Activated CD4-positive, CD25-positive, alpha-beta regulatory T cell treated with anti-CD3 and anti-CD28 coated beads, Interleukin-2, amount 50 U/mL, for 24 hours (primary cell): ENCODE data around the gene MED13L.
A peak's percentile ranks its signal among the peaks of the same experiment; 100 is the strongest.

ENCODE experiments used
- ATAC-seq, 2 donors: fragments of 150-1000 bp; cut with Tn5 transposase; one replicate each; pipeline ENCODE4 v1.10.0; 2021; ENCODE audit warnings: mild to moderate bottlenecking in 1 of 2, moderate library complexity in 1 of 2

Gene MED13L

GRCh38 chr12:116209503-116209902 is 68.0 kb downstream of the MED13L start:
- no peak for ATAC-seq

GRCh38 chr12:116207274-116207673 is 70.2 kb downstream of the MED13L start:
- ATAC-seq = no peak

DNA sequence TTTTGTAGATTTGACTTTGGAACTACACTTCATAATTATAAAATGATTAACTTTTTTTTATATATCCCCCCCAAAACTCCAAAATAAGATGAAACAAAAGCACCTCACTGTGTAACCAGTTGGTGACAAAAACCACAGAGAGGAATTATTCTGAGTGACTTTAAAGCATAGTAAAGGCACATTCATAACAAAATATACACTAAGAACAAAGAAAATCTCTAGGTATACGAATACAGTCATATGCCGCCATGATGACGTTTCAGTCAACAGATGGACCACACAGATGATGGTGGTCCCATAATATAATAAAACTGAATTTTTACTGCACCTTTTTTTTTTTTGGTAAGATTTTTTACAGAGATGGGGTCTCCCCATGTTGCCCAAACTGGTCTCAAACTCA is 70.7 kb downstream of the MED13L start:
- no peak for ATAC-seq

DNA sequence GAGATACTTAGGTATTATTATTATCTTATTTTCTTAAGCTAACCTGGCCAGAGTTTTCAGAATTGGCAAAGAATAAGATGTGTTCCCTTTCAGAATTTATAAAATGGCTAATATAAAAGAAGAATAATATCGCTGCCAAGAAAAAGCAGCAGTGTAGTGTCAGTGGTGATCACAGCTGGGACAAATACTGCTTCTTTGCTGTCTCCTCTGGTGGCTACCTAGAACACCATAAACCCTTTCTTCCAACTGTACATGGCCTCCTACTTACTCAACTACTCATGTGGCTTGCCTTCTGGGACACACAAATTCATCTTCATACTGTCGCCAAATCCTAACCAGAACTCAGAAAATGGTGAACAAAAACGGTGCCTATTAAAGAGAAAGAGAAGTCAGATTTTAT is 72.7 kb downstream of the MED13L start:
- ATAC-seq = no peak

DNA sequence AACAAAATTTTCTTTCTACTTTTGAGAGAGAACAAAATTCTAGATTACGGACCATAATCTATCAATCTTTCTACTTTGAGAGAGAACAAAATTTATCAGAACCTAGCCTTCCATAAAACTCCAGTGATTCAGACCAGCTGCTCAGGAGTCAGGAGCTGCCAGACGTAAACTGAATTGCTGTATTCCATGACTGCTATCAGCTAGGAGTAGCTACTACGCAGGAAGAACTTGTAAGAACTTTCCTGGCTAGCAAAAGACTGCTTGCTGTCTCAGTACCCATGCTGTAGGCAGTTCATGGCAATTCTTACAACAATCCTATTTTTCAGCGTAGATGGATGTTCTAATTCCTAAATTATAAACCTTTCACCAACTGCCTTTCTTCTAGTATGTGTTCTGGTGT is 73.3 kb downstream of the MED13L start:
- no peak for ATAC-seq

- no peak for ATAC-seq
These were observed 74.6 kb downstream of the MED13L start for GRCh38 chr12:116202940-116203339.

GRCh38 chr12:116202433-116202832 is 75.1 kb downstream of the MED13L start:
- no peak for ATAC-seq

DNA sequence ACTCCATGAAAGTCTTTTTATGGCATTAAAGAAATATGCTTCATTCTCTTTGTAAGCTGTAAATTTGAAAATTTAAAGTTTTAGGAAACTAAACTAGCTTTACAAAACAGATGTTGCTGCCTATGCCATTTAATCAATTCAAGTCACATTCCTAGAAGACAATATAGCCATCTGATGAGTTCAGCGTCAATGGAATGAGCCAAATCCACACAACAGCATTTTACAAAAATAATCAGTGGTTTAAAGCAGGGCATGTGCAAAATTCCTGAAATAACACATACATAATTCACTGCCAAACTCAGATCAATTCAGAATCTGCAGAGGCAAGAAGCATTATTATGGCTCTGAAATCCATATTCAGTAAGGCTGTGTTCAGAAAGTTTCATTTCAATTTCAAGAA is 75.6 kb downstream of the MED13L start:
- no peak for ATAC-seq

DNA sequence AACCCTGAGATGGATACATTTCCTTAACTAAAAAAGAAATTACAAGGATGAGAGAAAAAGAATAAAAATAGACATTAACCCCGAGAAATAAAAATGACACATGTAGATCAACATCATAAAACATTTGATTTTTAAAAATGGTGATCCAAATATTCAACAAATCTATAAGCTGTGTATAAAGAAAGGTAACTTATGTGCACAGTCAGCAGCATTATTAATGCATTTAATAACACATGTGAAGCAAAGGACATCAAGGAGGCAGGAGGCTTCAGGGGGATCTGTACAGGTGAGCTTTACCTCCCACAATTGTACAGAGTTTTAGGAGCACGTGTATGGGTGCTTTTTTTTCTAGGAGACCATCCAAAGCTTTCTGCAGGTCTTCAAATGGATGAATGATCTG is 76.1 kb downstream of the MED13L start:
- ATAC-seq = no peak

GRCh38 chr12:116200812-116201211 is 76.7 kb downstream of the MED13L start:
- no peak for ATAC-seq

DNA sequence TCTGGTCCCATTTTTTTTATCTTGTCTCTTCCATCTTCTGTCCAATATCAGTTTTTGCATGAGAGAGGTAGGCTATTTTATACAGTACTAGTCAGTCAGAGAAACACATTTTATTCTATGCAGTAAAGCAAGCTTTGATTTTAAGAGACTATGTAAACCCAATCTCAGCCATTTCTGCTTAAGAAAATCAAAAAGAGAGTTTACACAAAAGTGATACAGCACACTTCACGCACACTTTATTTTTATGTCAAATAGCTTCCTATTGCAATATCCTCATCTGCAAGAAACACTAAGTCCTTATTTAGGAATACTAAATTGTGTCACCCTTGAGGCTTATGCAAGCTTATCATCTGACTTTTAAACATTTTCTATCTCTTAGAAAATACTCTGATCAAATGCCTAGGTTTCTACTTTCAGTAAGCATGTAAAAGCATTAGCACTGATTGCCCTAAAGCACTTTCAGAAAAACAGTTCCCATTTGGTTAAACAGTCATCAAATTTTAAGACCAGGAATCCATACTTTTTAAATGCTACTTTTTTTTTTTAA is 78.3 kb downstream of the MED13L start:
- ATAC-seq = no peak

DNA sequence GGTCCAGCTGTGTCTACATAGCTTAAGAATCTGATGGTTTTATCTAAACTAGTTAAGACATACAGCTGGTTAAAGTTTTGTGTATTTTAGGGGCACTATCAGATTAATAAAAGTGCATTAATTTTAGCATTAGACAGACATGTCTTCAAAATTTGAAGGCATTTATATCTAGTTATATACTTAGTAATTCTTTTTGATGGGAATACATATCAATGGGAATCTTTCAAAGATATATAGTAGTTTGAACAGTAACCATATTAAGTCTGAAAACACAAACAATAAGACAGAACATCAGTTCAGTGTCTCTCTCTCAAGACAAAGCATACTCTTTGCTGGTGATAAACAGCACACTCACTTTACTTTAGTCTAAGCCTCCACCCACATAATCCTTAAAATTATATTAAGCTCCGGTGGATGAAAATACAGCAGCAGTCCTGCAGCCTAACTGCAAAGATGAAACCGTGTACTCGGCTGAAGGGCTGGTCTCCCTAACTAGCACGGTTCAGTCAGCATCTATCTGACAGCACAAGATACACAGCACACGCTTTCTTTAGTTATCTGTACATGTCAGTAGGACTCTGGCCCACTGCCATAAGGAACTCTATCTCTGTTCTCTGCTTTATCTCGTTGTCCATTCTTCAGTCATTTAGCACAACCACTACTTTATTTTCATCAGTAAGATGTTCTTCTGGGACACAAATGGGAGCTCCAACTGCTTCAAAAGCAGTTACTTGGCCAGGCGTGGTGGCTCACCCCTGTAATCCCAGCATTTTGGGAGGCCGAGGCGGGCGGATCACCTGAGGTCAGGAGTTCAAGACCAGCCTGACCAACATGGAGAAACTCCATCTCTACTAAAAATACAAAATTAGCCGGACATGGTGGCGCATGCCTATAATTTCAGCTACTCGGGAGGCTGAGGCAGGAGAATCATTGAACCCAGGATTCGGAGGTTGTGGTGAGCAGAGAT is 80.5 kb downstream of the MED13L start:
- ATAC-seq = no peak

DNA sequence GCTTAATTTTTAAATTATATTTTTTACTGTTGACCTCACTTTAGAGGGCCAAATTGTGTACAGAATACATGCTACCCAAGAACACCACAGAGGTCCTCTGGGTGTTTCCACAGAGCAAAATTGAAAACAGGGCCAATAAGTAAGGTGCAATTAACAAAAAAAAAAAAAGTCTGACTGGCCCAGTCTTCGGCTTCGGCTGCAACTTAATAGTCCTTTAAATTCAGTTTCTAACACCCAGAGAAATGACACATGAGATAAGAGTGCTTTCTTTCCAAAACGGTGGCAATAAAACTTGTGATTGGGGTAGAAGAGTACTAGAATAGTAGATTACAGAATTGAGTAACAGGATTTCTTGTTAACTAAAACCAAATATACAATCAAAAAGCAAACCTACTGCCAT is 81.3 kb downstream of the MED13L start:
- no peak for ATAC-seq

DNA sequence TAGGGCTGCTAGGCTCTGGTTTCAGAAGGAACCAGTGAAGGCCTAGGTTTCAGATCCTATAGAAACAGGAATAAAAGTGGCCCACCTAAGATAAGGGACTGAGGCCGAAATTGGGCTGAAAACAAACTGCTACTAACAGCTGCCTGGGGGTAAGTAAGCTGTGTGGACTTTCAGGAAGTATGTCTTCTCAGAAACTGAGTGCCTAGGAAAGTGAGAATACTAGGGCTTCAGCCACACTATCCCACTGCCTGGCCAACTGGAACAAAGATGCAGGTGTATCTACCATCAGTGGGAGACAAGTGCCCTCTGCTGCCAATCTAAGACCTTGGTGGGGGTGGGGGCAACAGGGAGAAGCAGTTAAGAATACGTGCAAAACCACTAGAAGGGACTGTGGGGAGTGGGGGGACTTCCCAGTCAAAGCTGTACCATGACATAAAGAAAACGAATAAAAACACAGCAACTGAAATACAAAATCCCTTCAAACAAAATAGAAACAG is 82.5 kb downstream of the MED13L start:
- peak; percentile 88 to 90 for ATAC-seq

GRCh38 chr12:116189692-116190091 is 87.8 kb downstream of the MED13L start:
- no peak for ATAC-seq

DNA sequence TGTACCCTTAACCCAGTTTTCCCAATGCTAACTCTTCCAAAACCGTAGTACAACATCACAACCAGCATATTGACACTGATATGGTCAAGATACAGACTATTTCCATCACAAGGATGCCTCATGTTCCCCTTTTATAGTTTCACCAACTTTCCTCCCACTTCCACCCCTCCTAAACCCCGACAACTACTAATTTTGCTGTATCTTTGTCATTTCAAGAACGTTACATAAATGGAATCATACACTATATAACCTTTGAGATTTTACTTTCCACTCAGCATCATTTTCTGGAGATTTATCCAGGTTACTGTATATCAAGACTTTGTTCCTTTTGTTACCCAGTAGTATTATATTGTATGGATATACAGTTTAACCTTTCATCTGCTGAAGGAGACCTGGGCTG is 88.9 kb downstream of the MED13L start:
- no peak for ATAC-seq

DNA sequence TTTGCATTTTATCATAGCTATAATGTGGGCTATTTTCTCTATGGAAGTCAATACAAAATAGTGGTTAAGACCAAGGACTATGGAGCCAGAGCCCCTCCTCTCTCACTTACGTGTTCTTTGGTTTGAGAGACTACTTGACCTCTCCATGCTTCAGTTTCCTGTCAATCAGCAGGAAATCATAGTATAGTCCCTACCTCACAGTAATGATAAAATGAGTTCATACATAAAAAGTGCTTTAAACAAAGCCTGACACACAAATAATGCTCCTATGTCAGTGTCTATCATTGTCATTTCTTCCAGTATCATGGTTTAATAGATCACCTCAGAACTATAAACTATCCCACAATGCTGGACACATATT is 90.4 kb downstream of the MED13L start:
- ATAC-seq = no peak

DNA sequence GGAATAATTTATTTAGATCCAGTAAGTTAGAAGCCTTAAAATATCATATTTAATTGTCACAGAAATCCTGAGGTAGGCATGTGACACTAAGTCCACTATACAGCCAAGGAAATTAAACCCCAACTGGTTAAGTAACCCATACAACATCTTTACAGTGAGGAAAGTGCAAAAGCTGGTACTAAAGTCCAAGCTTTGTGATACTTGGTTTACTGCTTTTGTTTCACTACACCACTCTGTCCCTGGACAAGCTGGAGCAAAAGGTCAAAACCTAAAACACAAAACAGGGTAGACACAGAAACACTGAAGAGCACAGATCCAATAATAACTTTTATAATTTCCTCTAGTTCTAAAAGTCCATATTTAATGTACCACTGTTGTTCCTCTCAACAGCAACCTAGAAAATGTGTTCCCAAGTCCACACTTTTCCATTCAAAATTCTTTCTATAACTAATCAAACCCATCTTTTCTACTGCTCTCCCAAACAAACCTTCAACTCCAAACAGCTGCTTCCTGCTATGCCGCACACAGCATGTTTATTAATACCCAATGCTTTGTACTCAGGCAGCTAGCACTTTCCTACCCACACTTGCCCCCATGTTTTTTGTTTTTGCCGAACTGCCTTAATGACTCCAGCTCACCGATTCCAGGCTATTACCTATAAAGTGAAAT is 90.9 kb downstream of the MED13L start:
- ATAC-seq = no peak

DNA sequence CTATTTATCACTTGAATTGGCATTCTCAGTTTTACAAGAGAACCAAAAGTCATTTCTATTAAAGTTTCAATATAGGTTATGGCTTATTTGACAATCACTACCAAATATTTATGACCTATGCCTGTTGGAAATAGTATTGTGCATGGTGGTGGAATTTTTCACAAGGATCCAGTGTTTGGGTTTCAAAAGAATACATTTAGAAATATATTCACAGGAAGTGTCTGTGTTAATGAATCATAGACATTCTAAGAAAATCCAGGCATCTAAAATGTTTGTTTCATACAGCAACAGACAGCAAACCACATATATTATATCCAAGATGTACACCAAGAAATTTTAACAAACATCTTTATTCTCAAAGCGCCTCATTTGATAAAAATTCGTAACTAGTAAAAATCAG is 92.7 kb downstream of the MED13L start:
- no peak for ATAC-seq

GRCh38 chr12:116183741-116184141 is 93.8 kb downstream of the MED13L start:
- no peak for ATAC-seq

DNA sequence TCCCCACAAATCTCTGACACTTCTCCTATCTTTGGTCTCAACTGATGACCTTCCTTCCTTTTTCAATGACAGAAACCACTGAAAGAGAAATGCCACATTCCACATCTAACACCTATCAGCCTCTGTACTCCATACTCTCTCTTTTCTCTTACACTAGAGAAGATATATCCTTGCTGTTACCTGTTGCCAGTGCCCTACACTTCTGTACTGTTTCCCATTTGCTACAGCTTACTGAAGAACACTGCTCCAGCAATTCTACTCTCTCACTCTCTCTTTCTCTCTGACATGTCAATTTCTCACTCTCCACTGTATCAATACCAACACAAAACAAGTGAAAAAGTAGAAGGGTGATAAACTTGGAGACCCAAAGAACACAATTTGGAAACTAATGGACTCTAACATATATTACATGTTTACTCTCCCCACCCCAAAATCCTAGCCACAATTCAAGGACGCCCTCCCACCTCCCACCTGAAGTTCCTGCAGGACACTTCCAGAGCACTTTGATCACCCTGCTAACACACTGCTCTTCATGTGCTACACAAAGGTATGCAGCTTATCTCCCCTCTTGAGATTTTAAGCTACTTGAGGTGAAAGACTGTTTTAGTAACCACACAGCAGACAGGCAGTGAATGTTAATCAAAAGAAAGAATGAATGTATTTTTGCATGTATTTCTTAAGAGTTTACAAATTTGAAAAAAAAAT is 95.0 kb downstream of the MED13L start:
- no peak for ATAC-seq

DNA sequence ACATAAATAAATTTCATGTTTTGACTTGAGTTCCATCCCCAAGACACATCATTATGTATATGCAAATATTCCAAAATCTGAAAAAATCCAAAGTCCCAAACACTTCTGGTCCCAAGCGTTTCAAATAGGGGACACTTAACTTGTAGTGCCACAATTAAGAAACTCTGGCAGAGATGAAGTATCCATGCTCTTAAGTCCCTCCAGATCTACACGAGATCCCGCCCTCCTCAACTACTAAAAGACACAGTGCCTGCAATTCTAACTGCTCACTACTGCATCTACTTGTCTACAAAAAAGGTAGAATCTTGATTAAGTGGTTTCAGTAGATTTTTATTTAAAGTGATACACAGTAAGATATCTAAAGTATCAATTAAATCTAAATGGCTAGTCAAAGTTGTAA is 97.0 kb downstream of the MED13L start:
- ATAC-seq = no peak

DNA sequence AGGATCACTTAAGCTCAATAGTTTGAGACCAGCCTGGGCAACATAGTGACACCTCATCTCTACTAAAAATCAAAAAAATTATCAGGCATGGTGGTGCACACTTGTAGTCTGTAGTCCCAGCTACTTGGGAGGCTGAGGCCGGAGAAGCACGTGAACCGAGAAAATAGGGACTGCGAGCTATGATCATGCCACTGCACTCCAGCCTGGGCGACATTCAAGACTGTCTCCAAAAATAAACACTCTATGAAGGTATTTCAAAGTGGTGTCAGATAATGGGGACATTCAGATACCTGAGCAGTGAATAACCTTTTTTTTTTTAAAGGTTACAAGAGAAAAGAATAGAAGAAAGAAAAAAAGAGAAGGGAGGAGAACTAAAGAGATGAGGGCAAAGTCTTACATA is 98.1 kb downstream of the MED13L start:
- no peak for ATAC-seq
